ENCODE results near the gene WDR70.
"Not testable (repeated sequence)": the region's sequence is repeated elsewhere in the genome, so short reads cannot be mapped to it uniquely, and the experiment has no call there.

WDR70 gene

GRCh38 chr5:37379100-37379628 lies at the start of gene WDR70:
WDR70 (plus strand) TSS chr5:37379318; CDS start chr5:37379368, 50 bp downstream.
- peak; percentile 94 for DNase-seq (ENCODE audit: low spot score)

GRCh38 chr5:37334754-37335153 lies 44.4 kb upstream of the WDR70 start:
- DNase-seq (ENCODE audit: low spot score) = not testable (repeated sequence)

- DNase-seq (ENCODE audit: low spot score) = not testable (repeated sequence)
Measured at GRCh38 chr5:37342741-37343140, 36.4 kb upstream of the WDR70 start.

- DNase-seq (ENCODE audit: low spot score) = no peak
Measured at GRCh38 chr5:37355161-37355560, 24.0 kb upstream of the WDR70 start.

- no peak for DNase-seq (ENCODE audit: low spot score)
Measured at GRCh38 chr5:37370550-37370863, 8.6 kb upstream of the WDR70 start.

- peak; percentile 97 for DNase-seq (ENCODE audit: low spot score)
Measured at GRCh38 chr5:37370864-37371726, 8.0 kb upstream of the WDR70 start, which contains the start of gene NUP155. NUP155 (minus strand) TSS chr5:37371106; CDS start chr5:37370977, 129 bp downstream.

GRCh38 chr5:37375091-37375490 lies 4.0 kb upstream of the WDR70 start:
- no peak for DNase-seq (ENCODE audit: low spot score)

- not testable (repeated sequence) for DNase-seq (ENCODE audit: low spot score)
Measured at GRCh38 chr5:37378066-37378465, 1.1 kb upstream of the WDR70 start.

- DNase-seq (ENCODE audit: low spot score) = no peak
Measured at GRCh38 chr5:37391591-37391990, 12.5 kb downstream of the WDR70 start.

- no peak for DNase-seq (ENCODE audit: low spot score)
Measured at GRCh38 chr5:37396352-37396751, 17.2 kb downstream of the WDR70 start.

- DNase-seq (ENCODE audit: low spot score) = no peak
Measured at GRCh38 chr5:37400501-37400900, 21.4 kb downstream of the WDR70 start.

GRCh38 chr5:37412515-37412914 lies 33.4 kb downstream of the WDR70 start:
- no peak for DNase-seq (ENCODE audit: low spot score)

GRCh38 chr5:37415456-37415855 lies 36.3 kb downstream of the WDR70 start:
- not testable (repeated sequence) for DNase-seq (ENCODE audit: low spot score)

GRCh38 chr5:37417347-37417746 lies 38.2 kb downstream of the WDR70 start:
- no peak for DNase-seq (ENCODE audit: low spot score)

GRCh38 chr5:37424441-37424840 lies 45.3 kb downstream of the WDR70 start:
- no peak for DNase-seq (ENCODE audit: low spot score)

GRCh38 chr5:37428044-37428443 lies 48.9 kb downstream of the WDR70 start:
- DNase-seq (ENCODE audit: low spot score) = no peak

GRCh38 chr5:37435261-37435660 lies 56.1 kb downstream of the WDR70 start:
- no peak for DNase-seq (ENCODE audit: low spot score)

GRCh38 chr5:37436146-37436934 lies 57.2 kb downstream of the WDR70 start:
- DNase-seq (ENCODE audit: low spot score) = no peak

GRCh38 chr5:37437711-37438110 lies 58.6 kb downstream of the WDR70 start:
- no peak for DNase-seq (ENCODE audit: low spot score)

- DNase-seq (ENCODE audit: low spot score) = not testable (repeated sequence)
Measured at GRCh38 chr5:37445783-37446182, 66.7 kb downstream of the WDR70 start.

- DNase-seq (ENCODE audit: low spot score) = no peak
Measured at GRCh38 chr5:37448941-37449340, 69.8 kb downstream of the WDR70 start.

- DNase-seq (ENCODE audit: low spot score) = not testable (repeated sequence)
Measured at GRCh38 chr5:37451991-37452390, 72.9 kb downstream of the WDR70 start.

- DNase-seq (ENCODE audit: low spot score) = not testable (repeated sequence)
Measured at GRCh38 chr5:37453252-37453651, 74.1 kb downstream of the WDR70 start.

Measured in Ammon's horn (tissue), 1 donor.